ENCODE measurements around the gene RMDN3. TPM values are rescaled to one million over a fixed set of nuclear protein-coding genes. Genes with fewer than 3 reads are reported as not detected.

Gene RMDN3
- total RNA-seq, 2 donors from 2014 or later = 12.4 to 14.4 TPM

DNA sequence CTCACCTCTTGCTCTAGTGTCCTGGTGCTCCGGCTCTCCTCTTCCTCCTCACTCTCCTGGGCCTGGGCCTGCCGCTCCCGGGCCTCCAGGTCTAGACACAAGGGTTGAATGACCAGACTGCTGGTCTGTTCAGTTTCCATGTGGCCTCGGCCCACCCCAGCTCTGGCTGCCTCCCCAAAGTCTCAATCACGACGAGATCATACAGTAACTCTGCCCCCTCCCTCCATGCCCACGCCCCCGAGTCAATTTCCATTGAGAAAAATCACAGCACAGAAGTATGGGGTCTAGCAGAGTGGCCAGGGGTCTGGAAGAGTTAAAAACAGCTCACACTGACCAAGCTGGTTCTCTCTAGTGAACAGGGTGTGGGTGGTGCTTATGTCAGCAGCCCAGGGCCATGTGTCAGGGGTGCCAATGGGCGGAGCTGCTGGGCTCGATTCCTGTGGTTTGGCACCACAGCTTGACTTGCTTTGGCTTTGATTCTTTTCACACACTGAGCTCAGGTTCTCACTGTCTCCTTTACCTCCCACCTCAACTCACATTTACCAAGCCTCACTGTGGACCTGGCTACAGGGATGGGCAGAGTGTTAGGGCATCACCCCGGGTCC, 21.6 kb upstream of the RMDN3 start:
- Histone ChIP-seq H3K4me1 (no peaks in the 10 kb centered on the region), H3K4me3 (no peak overlapping the region), H3K27me3 (no peaks in the 10 kb centered on the region), H3K36me3 (peaks cover 72% of the 10 kb centered on the region), H3K27ac (no peak overlapping the region), H3K9me3 (no peaks in the 10 kb centered on the region)
- TF ChIP-seq CTCF (IDR thresholded peaks at IDR 0.05) = no peak
- DNase-seq (ENCODE audit: low spot score) = no peak

DNA sequence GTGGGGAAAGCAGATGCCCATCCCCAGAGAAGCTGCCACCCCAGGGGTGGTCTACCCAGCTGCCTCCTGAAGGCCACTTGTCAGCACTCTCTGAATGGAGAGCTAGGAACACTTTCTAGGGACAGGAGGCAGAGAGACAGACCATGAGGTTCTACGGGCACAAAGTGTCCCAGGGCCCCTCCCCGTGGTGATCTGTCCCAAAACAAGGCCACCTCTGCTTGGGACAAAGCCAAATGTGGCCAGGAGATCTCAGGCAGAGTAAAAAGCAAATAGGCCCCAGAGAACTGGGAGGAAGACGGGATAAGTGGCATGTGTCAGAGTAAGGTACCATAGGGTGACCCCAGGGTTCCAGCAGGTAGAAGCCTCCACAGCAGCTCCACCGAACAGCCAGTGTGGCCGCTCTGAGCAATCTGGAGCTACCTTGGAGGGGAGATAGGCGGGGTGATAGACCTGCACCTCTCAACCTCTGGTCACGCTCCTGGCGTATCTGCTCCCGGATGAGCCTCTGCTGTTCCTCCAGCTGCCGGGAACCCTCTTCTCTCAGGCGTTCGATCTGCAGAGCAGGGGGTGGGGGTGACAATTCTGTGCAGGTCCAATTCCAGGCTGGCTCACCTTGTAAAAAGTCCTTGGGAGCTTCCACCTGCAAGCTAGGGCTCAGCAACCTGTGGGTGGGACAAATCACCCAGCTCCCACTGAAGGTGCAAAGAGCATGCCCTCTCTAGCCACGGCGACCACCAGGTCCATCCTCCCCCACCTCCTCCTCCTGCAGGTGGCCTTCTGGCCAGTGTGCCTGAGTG, 20.9 kb upstream of the RMDN3 start:
- DNase-seq (ENCODE audit: low spot score) = no peak
- TF ChIP-seq CTCF (IDR thresholded peaks at IDR 0.05) = no peak
- no peaks in the 10 kb centered on the region for H3K4me1 ChIP-seq
- no peak overlapping the region for H3K27ac ChIP-seq
- no peaks in the 10 kb centered on the region for H3K27me3 ChIP-seq
- H3K36me3 ChIP-seq = peaks cover 74% of the 10 kb centered on the region
- no peaks in the 10 kb centered on the region for H3K9me3 ChIP-seq
- H3K4me3 ChIP-seq = no peak overlapping the region

DNA sequence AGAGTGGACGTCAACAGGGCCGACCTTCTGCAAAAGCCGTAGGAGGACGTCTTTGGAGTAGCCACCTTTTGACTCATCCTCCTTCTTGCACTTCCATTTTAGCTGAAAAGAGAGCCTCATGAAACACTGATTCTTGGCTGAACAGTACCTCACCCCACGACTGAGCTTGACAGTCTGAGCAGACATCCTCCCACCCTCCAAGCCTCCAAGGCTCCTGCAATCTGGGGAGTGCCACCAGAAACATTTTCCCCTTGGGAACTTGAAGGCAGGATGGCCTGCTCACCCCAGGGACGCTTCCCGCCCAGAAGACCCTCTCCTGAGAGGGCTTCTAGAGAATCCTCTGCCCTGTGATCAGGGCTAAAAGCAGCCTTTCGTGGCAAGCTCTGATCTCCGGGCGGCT, 20.0 kb upstream of the RMDN3 start:
- Histone ChIP-seq H3K4me3 (no peak overlapping the region), H3K4me1 (peaks cover 0 to 6% of the 10 kb centered on the region in 2 donors), H3K9me3 (no peaks in the 10 kb centered on the region), H3K36me3 (peaks cover 72% of the 10 kb centered on the region), H3K27me3 (no peaks in the 10 kb centered on the region), H3K27ac (no peak overlapping the region)
- DNase-seq (ENCODE audit: low spot score) = no peak
- TF ChIP-seq CTCF (IDR thresholded peaks at IDR 0.05) = no peak

DNA sequence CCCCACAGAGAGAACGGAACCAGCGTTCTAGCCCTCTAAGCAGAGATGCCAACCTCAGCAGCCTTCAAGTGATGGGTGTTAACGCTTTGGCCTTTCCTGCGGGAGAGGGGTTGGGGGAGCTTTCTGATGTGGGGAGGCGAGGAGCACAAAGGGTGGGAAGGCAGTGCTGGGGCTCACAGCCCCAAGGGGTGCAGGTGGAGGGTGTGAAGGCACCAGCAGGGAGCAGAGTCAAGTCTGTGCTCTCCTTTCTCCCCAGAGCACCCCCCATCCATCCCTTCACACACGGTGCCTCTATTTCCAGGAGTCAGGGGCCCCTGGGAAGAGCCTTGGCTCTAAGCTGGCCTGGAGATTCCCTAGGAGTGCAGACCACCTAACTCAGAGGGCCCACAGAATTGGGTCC, 18.8 kb upstream of the RMDN3 start:
- Histone ChIP-seq H3K27me3 (no peaks in the 10 kb centered on the region), H3K27ac (no peak overlapping the region), H3K36me3 (peaks cover 61% of the 10 kb centered on the region), H3K4me1 (peaks cover 0 to 17% of the 10 kb centered on the region in 2 donors), H3K4me3 (no peak overlapping the region), H3K9me3 (no peaks in the 10 kb centered on the region)
- DNase-seq (ENCODE audit: low spot score) = no peak
- no peak for TF ChIP-seq CTCF (IDR thresholded peaks at IDR 0.05)

DNA sequence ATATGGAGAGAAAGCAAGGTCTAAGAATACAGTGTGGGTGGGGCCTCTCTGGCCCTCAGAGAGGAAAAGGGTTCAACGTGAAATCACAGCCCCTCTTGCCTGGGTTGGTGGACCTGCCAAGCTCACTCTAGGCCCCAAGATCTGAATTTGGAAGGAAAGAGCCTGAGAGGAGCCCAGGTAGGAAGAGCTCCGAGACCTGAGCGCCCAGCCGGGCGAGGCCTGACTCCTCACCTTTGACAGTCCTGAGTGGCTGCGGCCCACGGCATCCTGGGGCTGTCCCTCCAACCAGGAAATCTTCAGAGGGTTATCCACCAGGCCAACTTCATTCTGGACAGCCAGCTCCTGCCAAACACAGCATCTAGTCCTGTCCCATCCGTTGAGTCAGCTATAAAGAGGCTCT, 18.4 kb upstream of the RMDN3 start:
- no peak overlapping the region for H3K4me3 ChIP-seq

More for the DNA sequence above, 18.4 kb upstream of the RMDN3 start:
- Histone ChIP-seq H3K27me3 (no peaks in the 10 kb centered on the region), H3K9me3 (no peaks in the 10 kb centered on the region), H3K4me1 (peaks cover 0 to 19% of the 10 kb centered on the region in 2 donors), H3K36me3 (peaks cover 57% of the 10 kb centered on the region), H3K27ac (no peak overlapping the region)
- no peak for TF ChIP-seq CTCF (IDR thresholded peaks at IDR 0.05)
- no peak for DNase-seq (ENCODE audit: low spot score)
